HL-60 (cell line): ENCODE measurements around the gene MS4A10.

Source experiments
- DNase-seq, 2 experiments: peaks; one replicate each; pipeline ENCODE4 v3.0.0-alpha.2; 2010 to 2020; ENCODE audit warnings: low read depth in 1 of 2, low spot score in 1 of 2
- H3K27ac ChIP-seq: fragments of 250-450 bp; sonication (Bioruptor Pico); replicated peaks from 2 replicates; pipeline ENCODE4 v1.5.1; 2020; ENCODE audit warnings: mild to moderate bottlenecking, moderate library complexity
- H3K27me3 ChIP-seq: fragments of 250-450 bp; sonication (Bioruptor Pico); 2 replicates; pipeline ENCODE4 v1.5.1; 2021; ENCODE audit warnings: mild to moderate bottlenecking, moderate library complexity; ENCODE audit not compliant: insufficient read depth, poor library complexity, severe bottlenecking
- H3K4me3 ChIP-seq: replicated peaks from 2 replicates; pipeline ENCODE4 v1.5.1; 2011; ENCODE audit warnings: mild to moderate bottlenecking, control low read depth, low read length; ENCODE audit not compliant: insufficient read depth
- GABPA ChIP-seq: IDR thresholded peaks from 2 replicates; pipeline ENCODE4 v1.6.1; 2012; ENCODE audit warnings: low read depth
- POLR2AphosphoS5 ChIP-seq: IDR thresholded peaks from 2 replicates; pipeline ENCODE4 v1.6.1; 2012; ENCODE audit warnings: low read depth
- SPI1 ChIP-seq: IDR thresholded peaks from 2 replicates; pipeline ENCODE4 v1.6.1; 2012; ENCODE audit warnings: low read depth, mild to moderate bottlenecking, borderline replicate concordance
- TF ChIP-seq, protein P1 (sequence below): IDR thresholded peaks from one replicate; pipeline ENCODE4 v1.5.1; 2011; ENCODE audit warnings: low read length, control low read depth, inconsistent platforms; ENCODE audit not compliant: insufficient read depth
- TF ChIP-seq, protein P2 (sequence below): IDR thresholded peaks from 2 replicates; pipeline ENCODE4 v1.6.1; 2012; ENCODE audit warnings: low read depth; ENCODE audit not compliant: insufficient replicate concordance

Gene MS4A10

DNA sequence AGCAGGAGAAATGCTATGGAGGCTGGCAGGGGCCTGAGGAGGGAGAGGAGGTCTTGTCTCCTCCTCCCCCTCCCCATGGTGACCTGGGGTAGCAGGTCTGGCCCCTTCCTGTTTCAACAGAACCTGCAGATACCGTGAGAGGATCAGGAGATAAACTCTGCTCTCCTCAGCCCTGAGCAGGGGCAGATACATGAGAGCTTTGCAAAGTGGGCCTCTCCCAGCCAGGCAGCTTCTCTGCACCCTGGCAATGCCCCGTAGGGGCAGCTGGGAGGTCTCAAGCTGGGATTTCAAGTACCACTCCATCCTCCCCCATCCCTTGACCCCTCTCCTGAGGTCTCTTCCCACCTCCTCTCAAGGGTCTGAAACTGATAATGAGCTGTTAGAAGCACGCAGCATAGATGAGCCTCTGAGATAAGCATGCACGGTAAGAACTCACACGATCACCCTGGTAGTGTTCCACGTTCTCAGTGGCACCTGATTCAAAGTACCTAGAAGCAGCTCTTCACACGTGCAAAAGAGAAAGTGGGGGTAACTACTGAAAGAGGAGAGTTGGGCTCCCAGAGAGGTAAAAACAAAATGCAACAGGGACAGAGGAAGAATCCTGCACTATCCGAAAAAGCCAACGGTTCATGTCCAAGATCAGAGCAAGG is 51.9 kb downstream of the MS4A10 start:
- H3K27ac ChIP-seq = no peak overlapping the region
- TF ChIP-seq, protein P1, sequence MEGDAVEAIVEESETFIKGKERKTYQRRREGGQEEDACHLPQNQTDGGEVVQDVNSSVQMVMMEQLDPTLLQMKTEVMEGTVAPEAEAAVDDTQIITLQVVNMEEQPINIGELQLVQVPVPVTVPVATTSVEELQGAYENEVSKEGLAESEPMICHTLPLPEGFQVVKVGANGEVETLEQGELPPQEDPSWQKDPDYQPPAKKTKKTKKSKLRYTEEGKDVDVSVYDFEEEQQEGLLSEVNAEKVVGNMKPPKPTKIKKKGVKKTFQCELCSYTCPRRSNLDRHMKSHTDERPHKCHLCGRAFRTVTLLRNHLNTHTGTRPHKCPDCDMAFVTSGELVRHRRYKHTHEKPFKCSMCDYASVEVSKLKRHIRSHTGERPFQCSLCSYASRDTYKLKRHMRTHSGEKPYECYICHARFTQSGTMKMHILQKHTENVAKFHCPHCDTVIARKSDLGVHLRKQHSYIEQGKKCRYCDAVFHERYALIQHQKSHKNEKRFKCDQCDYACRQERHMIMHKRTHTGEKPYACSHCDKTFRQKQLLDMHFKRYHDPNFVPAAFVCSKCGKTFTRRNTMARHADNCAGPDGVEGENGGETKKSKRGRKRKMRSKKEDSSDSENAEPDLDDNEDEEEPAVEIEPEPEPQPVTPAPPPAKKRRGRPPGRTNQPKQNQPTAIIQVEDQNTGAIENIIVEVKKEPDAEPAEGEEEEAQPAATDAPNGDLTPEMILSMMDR = no peak
- no peak for TF ChIP-seq POLR2AphosphoS5
- TF ChIP-seq, protein P2, sequence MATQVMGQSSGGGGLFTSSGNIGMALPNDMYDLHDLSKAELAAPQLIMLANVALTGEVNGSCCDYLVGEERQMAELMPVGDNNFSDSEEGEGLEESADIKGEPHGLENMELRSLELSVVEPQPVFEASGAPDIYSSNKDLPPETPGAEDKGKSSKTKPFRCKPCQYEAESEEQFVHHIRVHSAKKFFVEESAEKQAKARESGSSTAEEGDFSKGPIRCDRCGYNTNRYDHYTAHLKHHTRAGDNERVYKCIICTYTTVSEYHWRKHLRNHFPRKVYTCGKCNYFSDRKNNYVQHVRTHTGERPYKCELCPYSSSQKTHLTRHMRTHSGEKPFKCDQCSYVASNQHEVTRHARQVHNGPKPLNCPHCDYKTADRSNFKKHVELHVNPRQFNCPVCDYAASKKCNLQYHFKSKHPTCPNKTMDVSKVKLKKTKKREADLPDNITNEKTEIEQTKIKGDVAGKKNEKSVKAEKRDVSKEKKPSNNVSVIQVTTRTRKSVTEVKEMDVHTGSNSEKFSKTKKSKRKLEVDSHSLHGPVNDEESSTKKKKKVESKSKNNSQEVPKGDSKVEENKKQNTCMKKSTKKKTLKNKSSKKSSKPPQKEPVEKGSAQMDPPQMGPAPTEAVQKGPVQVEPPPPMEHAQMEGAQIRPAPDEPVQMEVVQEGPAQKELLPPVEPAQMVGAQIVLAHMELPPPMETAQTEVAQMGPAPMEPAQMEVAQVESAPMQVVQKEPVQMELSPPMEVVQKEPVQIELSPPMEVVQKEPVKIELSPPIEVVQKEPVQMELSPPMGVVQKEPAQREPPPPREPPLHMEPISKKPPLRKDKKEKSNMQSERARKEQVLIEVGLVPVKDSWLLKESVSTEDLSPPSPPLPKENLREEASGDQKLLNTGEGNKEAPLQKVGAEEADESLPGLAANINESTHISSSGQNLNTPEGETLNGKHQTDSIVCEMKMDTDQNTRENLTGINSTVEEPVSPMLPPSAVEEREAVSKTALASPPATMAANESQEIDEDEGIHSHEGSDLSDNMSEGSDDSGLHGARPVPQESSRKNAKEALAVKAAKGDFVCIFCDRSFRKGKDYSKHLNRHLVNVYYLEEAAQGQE = no peak
- no peak for TF ChIP-seq GABPA
- TF ChIP-seq SPI1 = no peak
- H3K4me3 ChIP-seq = no peak overlapping the region
- no peaks in the 10 kb centered on the region for H3K27me3 ChIP-seq
- DNase-seq = no peak

DNA sequence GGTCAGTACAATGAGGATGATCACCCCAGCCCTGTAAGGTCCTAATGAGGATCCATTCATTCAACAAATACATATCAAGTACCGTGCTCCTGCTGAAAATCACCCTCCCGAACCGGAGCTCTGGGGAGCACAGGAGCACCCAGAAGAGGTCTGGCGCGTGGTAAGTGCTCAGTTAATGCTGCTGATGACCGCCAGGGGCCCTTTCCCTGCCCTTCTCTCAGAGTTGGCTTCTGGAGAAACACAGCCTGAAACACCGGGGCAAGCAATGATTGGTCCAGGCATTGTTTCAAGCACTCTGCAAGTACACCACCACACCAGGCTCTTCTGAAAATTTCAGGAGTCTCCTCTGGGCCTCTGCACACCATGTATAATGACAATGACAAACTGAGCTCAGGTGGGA is 53.0 kb downstream of the MS4A10 start:
- TF ChIP-seq GABPA (no peak), POLR2AphosphoS5 (no peak), SPI1 (no peak)
- TF ChIP-seq, protein P2 = no peak
- TF ChIP-seq, protein P1 = no peak
- Histone ChIP-seq H3K27me3 (no peaks in the 10 kb centered on the region), H3K4me3 (no peak overlapping the region), H3K27ac (no peak overlapping the region)
- no peak for DNase-seq

DNA sequence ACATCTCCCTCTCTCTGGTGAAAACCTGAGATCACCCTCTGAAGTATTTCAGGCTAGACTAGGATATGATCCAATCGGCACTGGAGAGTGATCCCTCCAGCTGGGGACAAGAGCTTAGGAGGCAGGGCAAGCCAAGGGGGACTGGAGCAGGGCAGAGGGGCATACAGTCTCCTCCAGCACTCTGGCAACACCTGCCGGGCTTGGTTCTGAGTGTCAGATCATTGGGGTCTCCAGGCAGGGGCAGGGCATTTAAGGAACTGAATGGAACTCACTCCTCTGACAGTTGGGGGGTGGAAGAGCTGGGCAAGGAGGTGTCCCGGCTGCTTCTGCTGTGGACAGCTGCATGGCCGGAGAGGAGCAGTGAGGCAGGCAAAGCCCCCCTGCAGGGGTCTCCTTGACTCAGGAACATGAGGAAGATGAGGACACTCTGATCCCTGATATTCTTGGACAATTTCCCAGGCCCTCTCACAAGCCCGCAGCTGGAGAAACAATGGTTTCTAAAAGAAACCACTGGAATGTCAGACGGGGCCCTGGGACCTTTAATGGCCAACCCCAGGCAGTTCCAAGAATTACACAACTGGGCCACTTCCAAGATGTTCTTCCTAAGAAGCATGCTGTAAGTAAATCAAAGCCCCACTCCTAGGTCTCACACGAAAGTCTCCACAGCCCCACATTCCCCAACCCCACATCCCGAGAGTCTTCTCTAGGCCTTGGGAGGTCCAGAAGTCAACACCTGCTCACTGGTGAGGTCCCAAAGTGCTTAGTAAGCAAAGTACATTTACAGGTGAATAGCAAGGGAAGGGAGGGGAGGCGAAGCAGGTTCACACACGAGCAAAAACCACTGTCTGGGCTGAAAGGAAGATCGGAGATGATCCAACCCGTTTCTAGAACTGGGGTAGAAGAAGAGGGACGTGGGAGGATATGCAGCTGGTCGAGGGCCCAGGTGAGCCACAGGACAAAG is 55.6 kb downstream of the MS4A10 start:
- Histone ChIP-seq H3K27me3 (no peaks in the 10 kb centered on the region), H3K27ac (no peak overlapping the region), H3K4me3 (no peak overlapping the region)
- TF ChIP-seq, protein P2 = no peak
- TF ChIP-seq GABPA (no peak), SPI1 (no peak), POLR2AphosphoS5 (no peak)
- TF ChIP-seq, protein P1 = no peak
- DNase-seq = no peak
